DMS79 (cell line): ENCODE data around the gene CD34.
"Not testable (repeated sequence)": the region's sequence is repeated elsewhere in the genome, so short reads cannot be mapped to it uniquely, and the experiment has no call there.

ENCODE experiments used
- DNase-seq: peaks from one replicate; lab custom pipeline; 2025; lab: John Stamatoyannopoulos, UW

Gene CD34, protein sequence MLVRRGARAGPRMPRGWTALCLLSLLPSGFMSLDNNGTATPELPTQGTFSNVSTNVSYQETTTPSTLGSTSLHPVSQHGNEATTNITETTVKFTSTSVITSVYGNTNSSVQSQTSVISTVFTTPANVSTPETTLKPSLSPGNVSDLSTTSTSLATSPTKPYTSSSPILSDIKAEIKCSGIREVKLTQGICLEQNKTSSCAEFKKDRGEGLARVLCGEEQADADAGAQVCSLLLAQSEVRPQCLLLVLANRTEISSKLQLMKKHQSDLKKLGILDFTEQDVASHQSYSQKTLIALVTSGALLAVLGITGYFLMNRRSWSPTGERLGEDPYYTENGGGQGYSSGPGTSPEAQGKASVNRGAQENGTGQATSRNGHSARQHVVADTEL

GRCh38 chr1:207910591-207911354 lies at the start of gene CD34:
Gene CD34 (minus strand): TSS chr1:207911125. CDS start chr1:207911080, 45 bp downstream.
- DNase-seq, result peak; percentile 38

- DNase-seq, result no peak
Observed at GRCh38 chr1:207960346-207960745, 49.4 kb upstream of the CD34 start.

GRCh38 chr1:207959910-207960309 lies 49.0 kb upstream of the CD34 start:
- no peak for DNase-seq

DNA sequence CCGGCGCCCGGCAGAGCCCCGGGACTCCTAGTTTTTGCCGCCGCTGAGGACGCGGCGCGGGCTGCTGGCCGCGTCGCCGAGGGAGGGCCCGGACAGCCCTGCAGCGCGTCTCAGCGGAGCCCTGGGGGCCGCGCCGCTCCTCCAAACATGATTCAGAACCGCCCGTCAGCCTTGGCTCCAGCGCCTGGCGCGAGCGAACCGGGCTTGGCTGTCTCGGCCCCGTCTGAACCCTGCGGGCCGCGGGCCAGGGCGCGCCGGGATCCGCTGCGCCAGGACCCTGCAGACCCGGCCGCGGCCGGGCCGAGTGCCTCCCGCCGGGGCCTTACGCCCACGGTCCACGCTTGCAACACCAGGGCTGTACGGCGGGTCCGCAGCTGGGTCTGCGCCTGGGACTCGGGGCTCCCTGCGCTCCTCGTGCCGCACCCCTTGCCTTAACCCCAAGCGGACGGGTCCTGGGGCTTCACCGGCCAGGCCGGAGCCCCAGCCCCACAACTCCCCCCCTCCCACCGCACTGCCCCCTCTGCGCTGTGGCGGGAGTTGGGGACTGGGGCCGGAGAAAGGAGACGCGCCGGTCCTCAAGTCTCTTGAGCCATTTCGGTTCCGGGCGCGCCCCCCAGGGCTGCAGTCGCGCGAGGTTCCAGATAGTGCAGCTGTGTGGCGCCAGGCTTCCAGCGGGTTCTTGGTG lies 48.4 kb upstream of the CD34 start:
- DNase-seq, result no peak

DNA sequence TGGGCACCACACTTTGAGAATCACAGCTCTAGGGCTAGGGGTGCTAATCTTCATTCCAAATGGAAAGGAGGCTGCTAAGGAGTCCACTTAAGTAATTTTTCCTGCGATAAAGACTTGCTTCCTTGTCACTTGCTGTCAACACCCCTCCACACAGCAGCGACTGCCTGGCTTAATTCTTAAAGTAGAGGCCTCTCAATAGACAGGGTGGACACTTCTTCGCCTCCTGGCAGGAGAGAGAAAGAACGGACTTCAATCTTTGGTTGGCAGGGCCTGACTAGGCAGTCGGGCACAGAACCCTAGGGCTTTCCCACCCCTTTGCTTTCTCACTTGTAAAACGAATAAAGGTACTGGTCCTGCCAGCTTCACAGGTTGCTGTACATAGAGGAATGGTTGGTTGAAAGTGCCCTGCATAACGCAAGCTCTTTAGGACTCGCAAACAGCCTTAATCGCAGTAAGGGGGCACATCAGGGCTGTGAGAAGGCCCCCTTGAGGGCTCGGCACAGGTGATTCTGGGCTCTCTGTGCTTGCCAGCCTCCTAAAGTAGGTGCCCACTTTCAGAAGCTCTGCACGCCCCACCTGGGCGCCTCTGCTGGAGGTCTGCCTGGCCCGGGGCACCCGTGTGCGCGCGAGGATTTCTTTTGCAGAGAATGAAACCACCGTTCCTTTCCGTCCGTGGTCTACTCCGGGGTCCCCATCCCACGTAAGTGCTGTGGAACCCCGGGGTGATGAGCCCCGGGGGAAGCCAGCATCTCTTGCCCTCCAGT lies 47.6 kb upstream of the CD34 start:
- DNase-seq, result no peak

GRCh38 chr1:207956986-207957385 lies 46.1 kb upstream of the CD34 start:
- DNase-seq, result no peak

DNA sequence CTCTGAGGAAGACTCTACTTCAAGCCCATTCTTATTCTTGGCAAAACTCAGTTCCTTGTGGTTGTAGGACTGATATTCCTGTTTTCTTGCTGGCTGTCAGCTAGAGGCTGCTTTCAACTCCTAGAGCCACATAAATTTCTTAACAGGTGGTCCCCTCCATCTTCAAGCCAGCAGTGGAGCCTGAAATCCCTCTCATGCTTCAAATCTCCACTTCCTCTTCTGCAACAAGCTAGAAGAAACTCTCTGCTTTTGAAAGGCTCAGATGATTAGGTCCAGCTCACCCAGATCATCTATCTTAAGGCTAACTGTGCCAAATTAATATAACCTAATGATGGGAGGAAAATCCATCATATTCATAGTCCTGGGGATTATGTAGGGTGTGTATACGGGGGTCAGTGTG lies 43.2 kb upstream of the CD34 start:
- DNase-seq, result no peak

DNA sequence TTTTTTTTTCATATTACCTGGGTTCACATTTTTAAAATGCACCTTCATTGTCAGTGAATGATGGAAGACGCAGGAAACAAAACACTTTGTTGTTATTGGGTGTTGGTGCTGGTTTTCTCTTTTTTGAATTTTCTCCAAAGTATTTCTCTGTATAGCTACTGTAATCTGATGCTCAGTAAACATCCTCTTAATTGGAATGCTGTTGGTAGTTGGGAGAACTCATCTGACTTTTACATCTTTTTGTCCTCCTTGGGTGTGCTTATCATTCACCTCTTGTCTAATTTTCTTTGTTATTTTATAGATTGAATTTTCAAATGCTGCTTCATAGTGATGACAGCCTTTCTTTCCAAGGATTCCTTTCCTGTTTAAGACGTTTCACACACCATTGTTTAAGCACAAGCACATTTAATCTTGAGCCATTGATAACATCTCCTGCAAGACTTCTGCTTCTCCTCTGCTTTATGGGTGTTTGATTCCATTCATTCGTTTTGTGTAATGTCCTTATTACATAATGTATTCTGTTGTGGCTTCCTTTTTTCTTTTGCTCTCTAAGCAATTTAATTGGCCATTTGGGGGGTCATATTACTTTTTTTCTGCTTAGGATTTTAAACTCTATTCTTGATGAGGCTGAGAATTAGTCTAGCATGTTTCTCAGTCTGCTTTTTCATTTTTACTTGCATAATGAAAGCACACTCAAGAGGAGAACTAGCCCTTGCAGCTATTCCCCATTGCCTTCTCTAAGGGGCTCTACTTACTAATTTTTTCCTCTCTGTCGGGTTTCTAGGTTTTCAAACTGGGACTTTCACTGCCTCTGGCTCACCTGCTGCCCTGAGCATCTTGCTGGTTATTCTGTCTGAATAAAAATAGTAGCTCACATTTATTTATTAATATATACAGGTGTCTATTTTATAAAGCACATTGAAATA lies 42.0 kb upstream of the CD34 start:
- no peak for DNase-seq

DNA sequence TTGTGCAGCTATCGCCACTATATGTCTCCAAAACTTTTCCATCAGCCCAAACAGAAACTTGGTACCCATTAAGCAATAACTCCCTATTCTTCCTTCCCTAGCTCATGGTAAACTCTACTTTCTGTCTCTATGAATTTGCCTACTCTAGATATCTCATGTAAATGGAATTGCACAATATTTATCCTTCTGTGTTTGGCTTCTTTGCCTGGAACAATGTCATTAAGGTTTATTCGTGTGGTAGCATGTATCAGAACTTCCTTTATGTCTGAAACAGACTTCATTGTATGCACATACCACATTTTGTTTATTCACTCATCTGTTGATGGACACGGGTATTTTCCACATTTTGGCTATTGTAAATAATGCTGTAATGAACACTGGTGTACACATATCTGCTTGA lies 40.7 kb upstream of the CD34 start:
- no peak for DNase-seq

- DNase-seq, result no peak
Observed at GRCh38 chr1:207950750-207951149, 39.8 kb upstream of the CD34 start.

GRCh38 chr1:207949571-207950195 lies 38.8 kb upstream of the CD34 start:
- DNase-seq, result no peak

DNA sequence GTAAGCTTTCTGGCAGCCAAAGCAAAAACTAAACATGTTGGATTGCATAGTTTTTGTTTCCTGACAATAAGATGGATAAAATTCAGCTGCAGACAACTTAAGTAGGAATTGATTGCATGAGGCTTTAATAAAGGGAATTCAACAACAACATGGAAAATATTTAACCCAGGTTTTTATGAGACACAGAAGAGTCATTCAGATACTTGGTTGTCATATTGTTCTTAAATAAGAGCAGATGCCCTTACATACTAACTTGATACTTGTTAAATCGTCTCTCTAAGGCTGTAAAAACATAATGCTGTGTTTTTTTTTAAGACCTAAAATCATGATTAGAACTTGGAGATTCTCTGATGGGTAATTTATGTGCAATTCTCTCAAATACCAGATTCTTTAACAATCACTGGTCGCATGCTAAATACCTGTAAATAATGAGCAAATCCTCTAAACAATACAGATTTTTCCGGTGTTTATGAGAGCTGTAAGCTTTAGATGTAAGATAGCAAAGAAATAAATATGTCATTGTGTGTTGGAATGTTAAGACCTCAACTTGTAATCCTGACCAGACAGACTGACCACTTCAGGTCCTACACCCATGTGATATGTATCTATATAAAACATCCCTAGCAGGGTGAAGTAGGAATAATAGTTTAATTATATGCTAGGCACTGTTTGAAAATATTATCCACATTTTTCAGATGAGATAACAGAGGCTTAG lies 37.8 kb upstream of the CD34 start:
- no peak for DNase-seq

DNA sequence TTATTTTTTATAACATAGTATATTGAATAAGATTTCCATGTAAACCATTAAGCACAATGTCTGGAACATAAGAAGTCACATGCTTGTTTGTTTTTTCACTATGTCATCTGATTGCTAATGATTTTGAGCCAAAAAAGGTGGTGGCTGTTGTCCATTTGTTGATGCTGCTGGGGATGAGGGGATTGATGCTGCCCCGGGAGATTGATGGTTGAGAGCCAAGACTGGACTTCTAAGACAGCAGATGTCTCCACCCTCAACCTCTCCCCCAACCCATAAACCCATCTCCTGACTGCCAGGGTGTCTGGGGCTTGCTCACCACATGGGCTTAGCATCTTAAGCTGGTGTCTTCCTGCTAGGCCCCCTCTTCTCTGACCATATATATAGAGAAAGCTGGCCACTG lies 35.8 kb upstream of the CD34 start:
- no peak for DNase-seq

DNA sequence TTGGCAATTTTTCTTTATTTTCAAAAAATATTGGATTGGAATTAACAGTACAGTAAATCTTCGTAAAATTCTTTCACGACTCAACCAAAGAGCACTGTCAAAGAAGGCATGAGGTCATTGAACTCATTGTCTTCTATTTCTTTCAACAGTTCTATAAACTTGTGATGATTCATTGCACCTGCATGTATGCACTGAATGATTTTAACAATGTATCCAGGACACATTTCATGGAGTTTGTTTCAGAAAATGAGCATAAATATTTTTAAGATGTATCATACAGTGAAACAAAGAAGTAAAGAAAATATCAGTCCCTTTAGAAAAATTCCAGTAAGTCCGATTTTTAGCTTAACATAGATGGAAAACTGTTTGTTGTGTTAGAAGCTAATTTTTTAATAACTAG lies 33.6 kb upstream of the CD34 start:
- no peak for DNase-seq

- DNase-seq, result not testable (repeated sequence)
Observed at GRCh38 chr1:207942337-207942741, 31.4 kb upstream of the CD34 start.

DNA sequence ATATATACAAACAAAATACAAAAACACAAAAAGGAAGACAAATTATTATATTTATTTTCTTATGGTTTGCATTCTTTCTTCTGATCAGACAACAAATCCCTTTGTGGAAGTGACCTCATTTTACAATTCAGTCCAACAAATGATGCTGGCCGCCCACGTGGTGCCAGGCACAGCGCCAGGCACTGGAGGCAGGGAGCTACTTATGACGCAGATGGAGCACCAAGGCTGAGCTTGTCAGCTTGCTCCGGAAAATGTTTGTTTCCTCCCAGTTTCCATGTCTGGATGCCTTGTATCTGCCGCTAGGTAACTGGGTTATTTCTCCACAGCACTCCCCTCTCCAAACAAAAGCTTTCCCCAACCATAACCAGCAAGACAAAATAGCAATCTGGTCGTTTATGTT lies 30.7 kb upstream of the CD34 start:
- DNase-seq, result no peak

DNA sequence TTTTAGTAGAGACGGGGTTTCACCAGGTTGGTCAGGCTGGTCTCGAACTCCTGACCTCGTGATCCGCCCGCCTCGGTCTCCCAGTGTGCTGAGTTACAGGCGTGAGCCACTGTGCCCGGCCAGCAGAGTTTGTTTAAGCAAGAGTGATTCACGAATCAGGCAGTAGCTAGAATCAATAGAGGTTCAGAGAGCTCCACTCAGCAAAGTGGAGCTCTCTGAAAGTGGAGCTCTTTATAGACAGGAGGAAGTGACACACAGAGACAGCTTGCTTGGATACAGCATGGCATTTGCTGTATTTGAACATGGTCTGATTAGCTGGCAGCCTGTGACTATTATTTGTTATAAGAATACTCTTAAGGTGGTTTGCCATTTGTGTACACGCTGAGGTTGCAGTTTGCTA lies 27.1 kb upstream of the CD34 start:
- no peak for DNase-seq

- DNase-seq, result no peak
Observed at GRCh38 chr1:207937204-207937603, 26.3 kb upstream of the CD34 start.

- no peak for DNase-seq
Observed at GRCh38 chr1:207935166-207935583, 24.2 kb upstream of the CD34 start.
